Measurements from ENCODE around the gene RALBP1.

Gene RALBP1

DNA sequence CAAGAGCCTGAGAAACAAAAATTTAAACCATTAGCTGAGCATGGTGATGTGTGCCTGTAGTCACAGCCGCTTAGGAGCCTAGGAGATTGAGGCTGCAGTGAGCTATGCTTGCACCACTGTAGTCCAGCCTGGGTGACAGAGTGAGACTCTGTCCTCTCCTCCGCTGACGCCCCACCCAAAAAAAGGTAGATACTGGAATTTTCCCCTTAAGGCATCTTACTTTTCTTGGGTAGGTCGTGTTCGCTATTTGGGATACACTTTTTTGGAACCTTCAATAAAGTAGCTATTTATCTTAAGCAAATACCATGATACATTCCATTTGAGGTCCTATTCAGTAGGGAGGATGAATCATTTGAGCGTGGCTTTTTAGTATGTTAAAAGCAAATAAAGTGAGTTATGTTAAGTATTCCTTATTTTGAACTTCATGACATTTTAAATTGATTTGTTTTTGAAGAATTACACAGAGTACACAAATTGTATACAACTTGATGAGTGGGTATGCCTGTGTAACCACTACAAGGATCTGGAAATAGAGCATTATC is 38.7 kb downstream of the RALBP1 start:
- DNase-seq: no peak

DNA sequence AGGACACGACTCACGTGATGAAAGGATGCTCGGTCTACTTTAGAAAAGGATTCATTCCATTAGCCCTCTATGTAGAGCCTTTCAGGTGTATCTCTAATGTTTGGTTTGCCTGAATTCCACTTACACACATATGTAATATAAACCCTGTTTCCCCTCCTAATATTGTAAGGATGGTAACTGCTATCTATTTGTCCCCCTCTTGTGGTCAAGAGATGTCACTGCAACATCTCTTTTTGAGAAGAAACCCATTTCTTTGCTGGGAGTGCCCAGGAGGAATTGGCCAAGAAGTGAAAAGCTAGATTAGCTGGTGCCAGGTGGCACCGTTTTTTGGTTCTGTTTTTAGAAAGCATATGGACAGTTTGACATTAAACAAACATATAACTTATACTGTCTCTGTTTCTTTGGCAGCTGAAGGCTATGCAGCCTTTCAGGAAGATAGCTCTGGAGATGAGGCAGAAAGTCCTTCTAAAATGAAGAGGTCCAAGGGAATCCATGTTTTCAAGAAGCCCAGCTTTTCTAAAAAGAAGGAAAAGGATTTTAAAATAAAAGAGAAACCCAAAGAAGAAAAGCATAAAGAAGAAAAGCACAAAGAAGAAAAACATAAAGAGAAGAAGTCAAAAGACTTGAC is 41.2 kb downstream of the RALBP1 start:
- no peak for DNase-seq

DNA sequence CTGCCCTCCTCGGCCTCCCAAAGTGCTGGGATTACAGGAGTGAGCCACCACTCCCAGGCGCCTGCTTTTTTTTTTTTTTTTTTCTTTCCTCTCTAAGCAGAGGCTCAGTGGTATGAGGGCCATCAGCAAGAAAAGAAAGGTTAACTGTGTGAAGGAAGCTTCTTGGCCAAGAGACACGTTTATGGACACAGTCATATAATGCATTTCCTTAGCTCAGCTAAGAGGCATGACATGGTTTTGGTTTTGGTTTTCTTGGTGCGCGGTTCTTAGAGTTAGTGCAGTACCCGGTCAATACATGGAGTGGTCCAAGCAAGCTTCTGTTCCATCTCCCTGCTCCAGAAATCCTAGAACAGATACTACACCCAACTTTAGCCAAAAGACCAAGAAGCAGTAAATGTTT is 42.6 kb downstream of the RALBP1 start:
- no peak for DNase-seq

DNA sequence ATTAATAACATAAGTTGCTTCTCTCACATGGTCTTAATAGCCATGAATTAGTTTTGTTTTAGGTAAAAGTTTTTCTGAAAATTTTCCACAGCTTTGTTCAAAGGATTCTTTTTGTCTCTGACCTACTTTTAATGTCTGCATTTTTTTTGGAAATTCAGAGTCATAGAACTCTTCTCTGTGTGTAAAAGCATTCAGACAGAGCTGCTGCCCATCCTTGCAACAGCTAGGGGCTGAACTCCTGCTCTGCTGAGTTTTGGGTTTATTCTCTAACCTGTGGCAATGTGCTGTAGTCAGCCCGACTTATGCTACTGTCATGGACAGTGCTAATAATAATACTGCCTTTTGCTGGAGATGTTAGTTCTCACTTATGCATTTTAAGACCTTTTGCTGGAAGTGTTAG is 44.1 kb downstream of the RALBP1 start:
- DNase-seq: no peak

DNA sequence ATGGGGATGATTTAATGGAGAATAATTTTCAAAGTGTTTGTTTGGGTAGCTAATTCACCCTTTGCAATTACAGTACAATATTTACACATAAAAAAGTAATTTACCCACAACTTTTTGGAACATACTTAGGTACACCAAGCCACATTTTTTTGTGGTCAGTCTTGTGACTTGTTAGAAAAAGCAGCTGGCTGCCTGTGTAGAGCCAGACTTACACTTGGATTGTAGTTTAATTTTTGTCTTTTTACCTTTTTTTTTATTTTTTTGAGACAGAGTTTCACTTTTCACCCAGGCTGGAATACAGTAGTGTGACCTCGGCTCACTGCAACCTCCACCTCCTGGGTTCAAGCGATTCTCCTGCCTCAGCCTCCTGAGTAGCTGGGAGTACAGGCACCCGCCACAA is 45.4 kb downstream of the RALBP1 start:
- no peak for DNase-seq

DNA sequence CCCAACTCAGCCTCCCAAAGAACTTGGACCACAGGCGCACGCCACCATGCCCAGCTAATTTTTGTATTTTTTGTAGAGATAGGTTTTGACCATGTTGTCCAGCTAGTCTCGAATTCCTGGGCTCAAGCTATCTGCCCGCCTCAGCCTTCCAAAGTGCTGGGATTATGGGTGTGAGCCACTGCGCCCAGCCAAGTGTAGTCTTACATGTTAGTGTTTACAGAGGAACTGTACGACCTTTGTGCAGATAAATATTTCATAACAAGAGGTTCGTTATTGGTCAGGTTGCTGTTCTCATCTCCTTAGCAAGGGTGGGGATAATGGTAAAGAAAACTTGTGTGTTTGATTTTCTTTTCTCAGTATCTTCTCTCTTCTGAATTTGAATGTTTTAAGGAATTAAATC is 46.5 kb downstream of the RALBP1 start:
- DNase-seq: no peak

DNA sequence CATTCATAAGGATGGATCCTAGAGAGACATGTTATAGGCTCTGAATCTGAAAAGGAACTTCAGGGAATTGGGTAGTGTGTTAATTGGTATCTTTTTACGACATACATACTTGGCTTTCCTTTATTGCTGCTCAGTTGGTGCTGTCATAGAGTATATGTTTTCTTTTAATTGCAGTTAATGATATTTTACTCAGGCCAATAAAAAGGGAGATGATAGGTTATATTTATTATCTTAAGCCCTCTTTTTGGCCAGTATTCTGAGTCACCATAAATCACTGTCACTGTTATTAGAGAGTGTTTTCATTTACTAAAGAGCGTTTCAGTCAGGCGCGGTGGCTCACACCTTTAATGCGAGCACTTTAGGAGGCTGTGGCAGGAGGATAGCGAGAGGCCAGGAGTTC is 47.6 kb downstream of the RALBP1 start:
- no peak for DNase-seq

DNA sequence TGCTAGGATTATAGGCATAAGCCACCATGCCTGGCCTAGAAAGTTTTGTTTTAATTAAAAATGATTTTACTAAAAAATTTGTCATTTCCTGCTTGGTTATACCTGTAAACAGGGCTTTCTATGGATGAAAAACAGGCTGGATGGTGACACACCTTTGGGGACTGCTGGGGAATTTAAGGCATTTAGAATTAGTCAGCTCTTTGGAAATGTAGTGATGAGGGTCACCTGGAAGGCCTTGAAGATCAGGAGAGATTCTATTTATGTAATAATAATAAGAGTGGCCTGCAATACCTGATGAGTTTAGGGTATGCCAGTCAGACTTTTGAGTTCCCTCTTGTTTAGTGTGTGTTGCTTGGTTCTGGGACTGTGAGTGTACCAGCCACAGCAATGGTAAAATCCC is 51.1 kb downstream of the RALBP1 start:
- no peak for DNase-seq

DNA sequence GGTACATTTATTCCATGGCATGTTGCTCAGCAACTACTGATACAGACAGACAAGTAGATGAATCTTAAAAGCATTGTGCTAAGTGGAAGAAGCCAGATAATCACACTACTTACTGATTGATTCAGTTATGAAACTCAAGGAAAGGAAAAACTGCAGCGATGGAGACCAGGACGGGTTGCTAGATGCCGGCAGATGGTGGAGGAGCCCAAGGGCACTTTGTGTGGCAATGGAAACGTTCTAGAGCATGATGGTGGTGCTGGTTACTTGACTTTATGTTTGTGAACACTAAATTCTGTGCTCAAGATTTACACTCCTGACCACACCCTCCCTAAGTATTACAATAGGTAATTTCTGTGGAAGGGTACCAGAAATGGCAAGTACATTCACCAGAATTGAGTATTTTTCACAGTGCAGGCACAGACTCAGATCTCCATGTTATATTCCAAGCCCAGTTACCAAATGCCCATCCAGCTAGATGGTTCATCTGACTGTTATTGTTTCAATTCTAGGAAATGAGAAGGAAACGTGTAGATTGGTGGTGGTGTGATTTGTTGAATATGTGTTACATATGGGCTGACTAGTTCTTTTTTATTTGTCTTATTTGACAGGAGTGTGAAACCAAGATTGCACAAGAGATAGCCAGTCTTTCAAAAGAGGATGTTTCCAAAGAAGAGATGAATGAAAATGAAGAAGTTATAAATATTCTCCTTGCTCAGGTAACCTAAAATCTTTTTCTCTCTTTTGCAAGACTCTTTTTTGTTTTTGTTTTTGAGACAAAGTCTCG is 55.1 kb downstream of the RALBP1 start:
- DNase-seq: no peak

DNA sequence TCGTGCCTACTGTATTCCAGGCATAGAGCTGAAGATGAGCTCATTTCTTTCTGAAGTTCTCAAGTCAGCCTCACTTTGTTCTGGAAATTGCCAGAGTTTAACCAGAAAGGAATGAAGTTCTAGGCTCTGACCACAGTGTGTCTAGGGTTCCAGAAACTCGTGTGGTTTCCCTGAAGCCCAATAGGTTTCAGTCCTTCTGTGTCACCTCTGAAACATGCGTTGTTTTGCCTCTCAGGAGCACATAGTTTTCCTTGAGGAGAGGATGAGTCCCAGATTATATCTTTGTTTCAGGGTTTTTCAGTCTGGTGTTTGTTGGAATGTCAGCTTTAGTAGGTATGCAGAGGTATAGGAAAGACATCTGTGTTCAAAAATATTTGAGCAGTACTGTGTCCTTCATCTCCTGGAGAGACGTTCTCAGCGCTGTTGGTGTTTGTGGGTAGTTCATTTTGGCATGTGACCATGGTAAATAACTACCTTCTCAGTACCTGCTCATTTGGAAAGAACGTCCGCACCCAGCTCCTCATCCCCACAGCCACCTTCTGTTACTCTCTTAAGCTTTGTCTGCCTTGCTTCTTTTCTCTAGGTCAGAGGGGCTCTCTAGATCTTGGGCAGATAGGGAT is 56.6 kb downstream of the RALBP1 start:
- DNase-seq: no peak

DNA sequence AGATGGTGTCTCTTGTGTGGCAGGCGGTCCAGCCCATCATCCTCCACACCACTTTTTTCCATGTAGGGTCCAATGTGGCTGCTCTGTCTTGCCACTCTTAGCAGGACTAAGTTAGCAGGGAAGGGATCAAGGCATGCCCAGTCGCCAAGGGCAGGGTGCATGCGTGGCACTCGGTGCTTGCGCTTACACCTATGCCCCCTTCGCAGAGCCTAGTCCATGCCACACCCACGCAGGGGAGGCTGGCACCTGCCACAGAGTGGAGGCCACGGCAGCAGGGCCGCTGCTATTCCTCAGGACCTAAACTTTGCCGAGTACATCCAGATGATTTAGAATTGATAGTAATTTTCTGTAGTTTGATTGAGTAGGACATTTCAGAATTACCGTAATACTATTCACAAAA is 59.5 kb downstream of the RALBP1 start:
- no peak for DNase-seq

DNA sequence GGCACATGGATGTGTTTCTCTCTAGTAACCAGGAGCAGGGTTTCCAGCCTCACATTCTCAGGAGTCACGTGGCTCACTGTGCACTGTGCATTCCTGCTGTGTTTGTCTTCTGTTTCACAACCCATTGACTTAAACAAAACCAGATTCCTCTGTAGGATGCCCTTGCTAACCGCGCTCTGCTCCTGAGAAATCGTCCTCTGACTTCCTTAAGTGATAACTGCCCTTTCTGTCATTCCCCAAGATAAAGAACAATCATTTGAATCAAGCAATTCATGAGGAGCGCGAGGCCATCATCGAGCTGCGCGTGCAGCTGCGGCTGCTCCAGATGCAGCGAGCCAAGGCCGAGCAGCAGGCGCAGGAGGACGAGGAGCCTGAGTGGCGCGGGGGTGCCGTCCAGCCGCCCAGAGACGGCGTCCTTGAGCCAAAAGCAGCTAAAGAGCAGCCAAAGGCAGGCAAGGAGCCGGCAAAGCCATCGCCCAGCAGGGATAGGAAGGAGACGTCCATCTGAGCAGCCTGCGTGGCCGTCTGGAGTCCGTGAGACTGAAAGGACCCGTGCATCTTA is 60.2 kb downstream of the RALBP1 start:
- DNase-seq: no peak

DNA sequence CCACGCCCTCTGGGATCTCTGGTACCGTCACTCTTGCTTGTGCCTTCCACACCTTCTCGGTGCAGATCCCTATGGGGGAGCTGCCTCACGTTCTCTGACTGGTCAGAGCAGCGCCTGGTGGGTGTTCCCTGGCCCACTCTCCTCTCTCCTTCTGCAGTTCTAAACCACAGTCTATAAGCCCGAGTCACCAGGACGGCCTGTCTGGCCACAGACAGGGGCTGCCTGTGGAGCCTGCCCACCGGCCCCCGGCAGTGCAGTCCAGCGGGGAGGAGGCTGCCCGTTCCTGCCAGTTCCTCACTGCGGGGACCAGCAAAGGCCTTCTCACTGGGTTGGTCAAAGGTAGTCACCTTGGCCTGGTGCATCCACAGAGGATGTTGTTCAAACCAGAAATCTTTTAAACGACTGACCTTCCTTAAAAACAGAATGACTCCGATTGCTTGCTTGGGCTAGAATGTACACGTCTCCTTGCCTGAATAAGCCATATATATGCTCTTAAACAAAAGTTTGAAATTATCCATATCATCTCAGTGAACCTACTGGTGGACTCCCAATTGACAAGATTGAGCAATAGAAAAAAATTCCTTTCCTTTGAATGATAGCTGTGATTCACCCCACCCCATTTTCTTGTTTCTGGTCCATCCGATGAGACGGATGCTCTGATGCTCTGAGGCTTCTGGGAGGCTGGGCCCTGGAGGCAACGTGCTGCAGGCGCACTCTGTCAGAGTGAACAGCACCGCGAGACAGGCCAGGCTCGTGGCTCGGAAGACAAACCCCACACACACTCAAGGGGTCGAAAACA is 61.2 kb downstream of the RALBP1 start:
- no peak for DNase-seq

DNA sequence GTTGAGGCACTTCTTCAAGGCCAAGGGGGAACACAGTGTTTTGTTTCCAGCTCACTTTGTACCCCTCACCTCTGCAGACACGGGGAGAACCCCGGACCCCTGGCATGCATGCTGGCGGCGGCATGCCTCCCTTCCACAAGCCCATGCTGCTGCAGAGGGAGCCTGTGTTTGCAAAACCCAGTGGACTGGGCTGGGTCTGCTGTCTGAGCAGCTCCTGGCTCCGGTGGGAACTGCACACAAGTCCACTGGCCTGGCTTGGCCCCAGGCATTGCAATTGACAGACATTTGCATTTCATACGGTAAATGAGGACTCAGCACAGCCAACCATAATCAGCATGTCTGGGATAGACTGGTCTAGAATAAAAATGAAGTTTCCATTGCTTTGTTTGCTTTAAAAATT is 62.4 kb downstream of the RALBP1 start:
- DNase-seq: no peak

DNA sequence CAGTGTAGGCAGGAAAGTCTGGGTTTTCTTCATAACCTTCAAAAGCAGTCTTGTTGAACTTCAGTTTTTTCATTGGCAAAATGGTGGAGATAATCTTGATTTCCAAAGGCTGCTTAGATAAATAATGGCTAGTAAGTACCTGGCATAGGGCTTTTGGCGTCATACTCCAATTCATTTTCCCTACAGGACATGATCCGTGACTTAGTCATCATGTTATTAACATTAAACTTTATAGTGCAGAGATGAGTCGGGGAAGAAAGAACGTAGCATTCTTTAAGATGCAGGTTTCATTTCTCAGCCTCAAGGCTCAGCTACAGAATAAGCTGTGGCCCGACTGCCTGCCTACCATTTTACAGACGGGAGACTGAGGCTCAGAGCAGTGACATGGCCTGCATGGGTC is 64.0 kb downstream of the RALBP1 start:
- no peak for DNase-seq

DNA sequence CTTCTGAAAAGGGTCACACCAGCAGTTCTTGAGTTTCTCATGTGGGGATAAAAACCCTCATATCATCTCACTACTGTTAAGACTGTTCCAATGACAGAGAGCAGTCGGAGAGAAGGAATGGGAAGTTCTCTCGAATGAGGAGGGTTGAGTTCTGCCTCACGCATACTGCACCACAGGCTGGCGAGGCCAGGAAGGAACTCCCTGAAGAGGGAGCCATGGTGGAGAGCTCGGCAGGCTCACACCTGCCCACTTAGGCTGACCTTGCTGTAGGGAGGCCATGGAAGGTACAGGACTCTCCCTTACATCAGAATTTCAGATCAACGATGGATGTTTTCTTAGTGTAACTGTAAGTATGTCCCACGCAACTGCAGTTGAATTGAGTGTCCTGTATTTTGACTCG is 64.6 kb downstream of the RALBP1 start:
- DNase-seq: no peak

DNA sequence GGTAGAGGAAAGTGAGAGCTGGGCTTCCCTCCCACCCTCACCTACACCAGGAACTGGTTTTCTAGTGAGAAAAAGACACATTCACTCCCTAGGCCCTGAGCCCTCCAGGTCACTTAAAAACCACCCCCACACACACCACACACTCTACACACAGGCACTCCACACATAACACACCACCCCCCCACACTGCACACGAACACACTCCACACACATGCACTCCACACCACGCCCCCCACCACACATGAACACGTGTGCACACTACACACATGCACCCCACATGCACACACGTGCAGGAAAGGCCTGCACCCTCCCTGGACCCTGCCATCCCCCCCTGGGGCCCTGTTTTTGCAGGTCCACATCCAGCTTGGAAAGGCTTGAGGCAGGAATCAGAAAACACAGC is 67.6 kb downstream of the RALBP1 start:
- DNase-seq: no peak

DNA sequence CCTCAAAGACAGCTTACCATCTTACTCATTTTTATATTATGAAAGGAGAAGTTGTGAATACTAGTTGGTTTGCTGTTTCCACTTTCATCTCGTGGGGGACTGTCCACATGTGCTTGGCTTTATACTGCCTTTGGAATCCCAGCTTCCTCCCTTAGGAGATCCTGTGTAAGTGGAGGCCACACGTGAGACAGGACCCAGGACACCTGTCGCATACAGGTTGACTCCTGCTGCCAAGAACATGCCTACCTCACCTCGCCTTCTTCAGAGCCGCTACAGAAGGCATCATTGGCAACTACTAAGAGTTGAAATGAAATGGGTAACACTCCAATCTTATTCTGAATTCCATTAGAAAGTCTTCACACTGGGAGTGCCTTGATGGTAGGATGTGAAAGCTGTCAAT is 69.7 kb downstream of the RALBP1 start:
- DNase-seq: no peak

DNA sequence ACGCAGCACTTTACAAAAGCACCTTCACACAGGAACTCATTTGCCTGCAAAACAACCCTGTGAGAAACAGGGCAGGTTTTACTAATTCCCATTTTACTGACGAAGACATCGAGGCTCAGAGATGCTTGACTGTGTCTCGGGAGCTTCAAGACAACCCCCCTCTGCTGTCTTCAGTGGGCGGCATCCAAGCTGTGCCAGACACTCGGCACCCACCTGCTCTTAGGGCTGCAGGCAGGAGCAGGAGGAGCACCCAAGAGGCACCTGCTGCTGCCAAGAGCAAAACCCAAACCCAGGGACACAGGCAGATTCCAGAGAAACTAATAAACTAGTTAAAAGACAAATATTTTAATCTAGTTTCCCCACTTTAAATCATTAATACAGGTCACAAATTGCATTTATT is 71.2 kb downstream of the RALBP1 start:
- DNase-seq: no peak

DNA sequence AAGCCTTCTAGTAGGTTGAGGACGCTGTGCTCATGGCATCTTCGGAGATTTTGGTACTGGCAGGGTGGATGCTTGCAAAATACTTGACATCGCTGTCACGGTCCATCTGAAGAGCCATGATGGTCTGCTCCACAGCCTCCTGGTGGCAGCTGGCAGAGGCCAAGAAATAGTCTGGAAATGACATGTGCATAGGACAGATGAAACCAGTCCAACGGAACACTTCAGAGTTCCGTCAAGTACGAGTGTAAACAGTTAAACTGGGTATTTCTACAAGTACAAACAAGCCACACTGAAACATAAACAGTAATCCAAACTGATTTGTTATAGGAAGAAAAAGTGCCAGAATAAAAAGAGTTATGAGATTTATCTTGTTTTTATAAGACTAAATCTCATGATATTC is 72.5 kb downstream of the RALBP1 start:
- no peak for DNase-seq

DNA sequence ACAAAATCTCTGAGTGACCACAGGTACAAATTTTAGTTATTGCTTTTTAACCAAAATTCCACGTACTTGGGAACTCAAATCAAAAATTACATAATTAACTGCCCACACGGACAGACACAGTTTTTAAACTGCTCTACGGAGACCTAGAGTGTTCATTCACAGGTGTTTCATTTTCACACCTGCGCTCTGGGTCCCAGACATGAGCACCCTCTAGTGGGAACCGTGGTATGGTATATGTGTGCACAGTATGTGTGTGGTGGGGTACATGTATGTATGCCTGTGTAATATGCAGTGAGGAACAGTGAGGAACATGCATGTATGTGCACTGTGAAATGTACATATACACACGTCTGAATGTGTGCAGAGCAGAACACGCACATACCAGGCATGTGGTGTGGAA is 74.1 kb downstream of the RALBP1 start:
- no peak for DNase-seq

DNA sequence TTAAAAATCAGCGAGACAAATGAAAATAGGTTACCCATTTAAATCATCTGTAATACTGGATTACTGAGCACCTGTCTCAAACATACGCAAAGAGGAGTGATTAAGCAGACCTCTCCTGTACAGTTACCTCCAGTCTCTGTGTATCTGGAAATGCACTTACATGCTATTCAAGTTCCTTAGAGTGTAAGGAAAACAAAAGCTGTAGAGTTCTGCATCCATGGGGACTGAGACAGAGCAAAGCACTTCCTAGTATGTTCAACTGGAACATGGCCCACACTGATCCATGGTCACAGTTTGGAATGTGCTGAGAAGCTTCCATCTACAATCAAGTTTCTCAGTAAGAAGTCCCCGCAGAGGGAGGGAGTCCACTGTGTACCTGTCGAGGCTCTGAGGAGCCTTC is 75.1 kb downstream of the RALBP1 start:
- no peak for DNase-seq

DNA sequence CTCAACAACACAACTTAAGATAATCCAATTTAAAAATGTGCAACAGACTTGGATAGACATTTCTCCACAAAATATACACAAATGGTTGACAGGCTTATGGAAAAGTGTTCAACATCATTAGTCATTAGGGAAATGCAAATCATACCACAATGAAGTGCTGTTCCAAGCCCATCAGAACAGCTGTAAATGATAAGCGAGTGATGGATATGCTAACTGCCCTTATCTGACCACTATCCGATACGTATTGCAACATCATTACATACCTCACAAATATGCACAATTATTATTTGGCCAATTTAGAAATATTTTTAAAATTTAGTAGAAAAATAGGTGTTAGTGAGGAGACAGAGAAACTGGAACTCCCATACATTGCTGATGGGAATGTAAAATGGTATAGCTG is 76.9 kb downstream of the RALBP1 start:
- no peak for DNase-seq

Measured in activated CD8-positive, alpha-beta memory T cell treated with anti-CD3 and anti-CD28 coated beads, Interleukin-2, amount 50 U/mL, for 48 hours (primary cell).